ENCODE measurements around the gene RIPK3.

DNA sequence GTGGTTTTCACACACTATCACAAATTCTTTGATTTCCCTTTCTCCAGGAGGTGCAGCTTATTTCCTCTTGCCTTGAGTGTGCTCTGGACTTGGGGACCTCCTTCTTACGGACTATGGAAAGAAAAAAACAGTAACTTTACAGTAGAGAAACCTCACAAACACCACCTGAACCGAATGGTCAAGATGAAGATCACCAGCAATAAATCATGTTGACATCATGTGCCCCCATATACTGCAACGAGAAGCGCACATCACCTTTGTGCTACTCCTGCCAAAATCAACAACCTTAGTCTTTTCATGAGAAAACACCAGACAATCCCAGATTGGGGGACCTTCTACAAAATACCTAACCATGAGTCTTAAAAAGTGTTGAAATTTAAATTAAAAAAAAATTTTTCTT, 45.7 kb upstream of the RIPK3 start:
- TF ChIP-seq, protein P1, sequence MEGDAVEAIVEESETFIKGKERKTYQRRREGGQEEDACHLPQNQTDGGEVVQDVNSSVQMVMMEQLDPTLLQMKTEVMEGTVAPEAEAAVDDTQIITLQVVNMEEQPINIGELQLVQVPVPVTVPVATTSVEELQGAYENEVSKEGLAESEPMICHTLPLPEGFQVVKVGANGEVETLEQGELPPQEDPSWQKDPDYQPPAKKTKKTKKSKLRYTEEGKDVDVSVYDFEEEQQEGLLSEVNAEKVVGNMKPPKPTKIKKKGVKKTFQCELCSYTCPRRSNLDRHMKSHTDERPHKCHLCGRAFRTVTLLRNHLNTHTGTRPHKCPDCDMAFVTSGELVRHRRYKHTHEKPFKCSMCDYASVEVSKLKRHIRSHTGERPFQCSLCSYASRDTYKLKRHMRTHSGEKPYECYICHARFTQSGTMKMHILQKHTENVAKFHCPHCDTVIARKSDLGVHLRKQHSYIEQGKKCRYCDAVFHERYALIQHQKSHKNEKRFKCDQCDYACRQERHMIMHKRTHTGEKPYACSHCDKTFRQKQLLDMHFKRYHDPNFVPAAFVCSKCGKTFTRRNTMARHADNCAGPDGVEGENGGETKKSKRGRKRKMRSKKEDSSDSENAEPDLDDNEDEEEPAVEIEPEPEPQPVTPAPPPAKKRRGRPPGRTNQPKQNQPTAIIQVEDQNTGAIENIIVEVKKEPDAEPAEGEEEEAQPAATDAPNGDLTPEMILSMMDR (IDR thresholded peaks at IDR 0.05; ENCODE audit: poor library complexity) = no peak
- TF ChIP-seq EZH2 (IDR thresholded peaks at IDR 0.05; ENCODE audit: borderline replicate concordance) = no peak
- no peak for TF ChIP-seq EZH2phosphoT487 (IDR thresholded peaks at IDR 0.05; ENCODE audit: low read depth, severe bottlenecking, unreplicated experiment)
